Posterior vena cava (tissue), 2 donors: ENCODE results near the gene CFAP126. TPM values are rescaled to one million over a fixed set of nuclear protein-coding genes. Genes with fewer than 3 reads are reported as not detected.
"Not testable (repeated sequence)": the region's sequence is repeated elsewhere in the genome, so short reads cannot be mapped to it uniquely, and the experiment has no call there.

Experiments
- DNase-seq: peaks from one replicate; pipeline ENCODE4 v3.0.0-alpha.2; 2020; ENCODE audit warnings: low spot score
- intact Hi-C, 2 donors: fragments of 100-400 bp; cut with DNase I; formaldehyde crosslinking; loops; one replicate each; pipeline versions ENCODE4 v1.14.1 to v1.14.2; 2022 to 2023
- long read RNA-seq, 2 donors: library from polyadenylated mRNA; unstranded; transcript quantifications; one replicate each; pipeline ENCODE4 v2.0.0, GENCODE V29; 2020 to 2021
- total RNA-seq, 2 donors: library from RNA; stranded (reverse); fragmentation: NEBNext Ultra II Directional; extraction: Animal tissue kit (Norgen Biotek cat#: 25700); gene quantifications; one replicate each; pipeline ENCODE4 v1.2.1, GENCODE V29; 2021
- donor health status: DM: yes; HTN: yes; CAD: no.
- donor health status: DM: yes; HTN: yes; CAD: no.

The CFAP126 gene, protein sequence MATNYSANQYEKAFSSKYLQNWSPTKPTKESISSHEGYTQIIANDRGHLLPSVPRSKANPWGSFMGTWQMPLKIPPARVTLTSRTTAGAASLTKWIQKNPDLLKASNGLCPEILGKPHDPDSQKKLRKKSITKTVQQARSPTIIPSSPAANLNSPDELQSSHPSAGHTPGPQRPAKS
- not detected for total RNA-seq
- long read RNA-seq, donor 1, result 0 reads
- long read RNA-seq, donor 2, partial matches to known transcripts, result 0 of 1 reads
- long read RNA-seq, donor 2, other reads (novel, unspliced or antisense), result 1 of 1 reads

DNA sequence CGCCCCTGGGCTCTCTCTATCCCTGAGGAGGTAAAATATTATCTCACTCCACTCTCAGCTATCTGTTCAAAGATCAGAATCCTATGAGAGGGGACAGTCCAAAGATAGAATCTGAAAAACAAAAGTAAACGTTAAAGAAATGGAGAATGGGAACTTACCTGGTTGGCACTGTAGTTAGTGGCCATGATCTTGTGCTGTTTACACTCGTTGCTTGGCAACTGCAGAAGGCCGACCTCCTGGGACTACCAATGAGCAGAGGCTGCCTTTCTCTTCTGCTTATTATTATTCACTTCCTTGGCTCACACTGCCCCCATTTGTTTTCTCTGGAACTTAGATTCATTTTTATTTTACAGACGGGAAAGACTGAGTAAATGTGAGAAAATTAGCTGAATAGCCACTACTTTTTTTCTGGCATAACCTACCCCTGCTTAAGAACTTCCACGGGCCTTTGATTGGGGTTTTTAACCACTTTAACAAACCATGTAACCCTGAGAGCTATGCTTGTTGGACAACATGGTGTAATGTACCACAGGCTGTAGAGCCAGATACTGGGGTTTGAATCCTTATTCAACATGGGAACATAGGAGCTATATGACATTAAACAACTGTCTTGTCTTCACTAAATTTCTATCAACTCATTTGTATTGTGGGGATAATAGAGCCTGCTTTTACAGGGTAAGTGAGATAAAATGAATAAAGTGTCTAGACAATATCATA lies at the start of gene CFAP126:
CFAP126 (minus strand) TSS at position 193 of the 717 bp plus-strand sequence; CDS start at position 185, 8 bp downstream.
- intact Hi-C loops, result no loop called here

DNA sequence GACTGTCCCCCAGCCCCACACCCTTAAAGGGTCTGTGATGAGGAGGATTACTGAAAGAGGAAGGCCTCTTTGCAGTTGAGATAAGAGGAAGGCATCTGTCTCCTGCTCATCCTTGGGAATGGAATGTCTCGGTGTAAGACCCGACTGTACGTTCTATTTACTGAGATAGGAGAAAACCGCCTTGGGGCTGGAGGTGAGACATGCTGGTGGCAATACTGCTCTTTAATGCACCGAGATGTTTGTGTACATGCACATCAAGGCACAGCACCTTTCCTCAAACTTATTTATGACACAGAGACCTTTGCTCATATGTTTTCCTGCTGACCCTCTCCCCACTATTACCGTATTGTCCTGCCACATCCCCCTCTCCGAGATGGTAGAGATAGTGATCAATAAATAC lies 45.4 kb upstream of the CFAP126 start:
- intact Hi-C loops, result loop anchor here in 1 of 2 donors (10.0 kb wide), 1 partner anchor 1082 kb away; the partner anchor contains the start of gene UHMK1
- DNase-seq, result not testable (repeated sequence)

More for the DNA sequence above, at the start of gene CFAP126:
- DNase-seq, result no peak

DNA sequence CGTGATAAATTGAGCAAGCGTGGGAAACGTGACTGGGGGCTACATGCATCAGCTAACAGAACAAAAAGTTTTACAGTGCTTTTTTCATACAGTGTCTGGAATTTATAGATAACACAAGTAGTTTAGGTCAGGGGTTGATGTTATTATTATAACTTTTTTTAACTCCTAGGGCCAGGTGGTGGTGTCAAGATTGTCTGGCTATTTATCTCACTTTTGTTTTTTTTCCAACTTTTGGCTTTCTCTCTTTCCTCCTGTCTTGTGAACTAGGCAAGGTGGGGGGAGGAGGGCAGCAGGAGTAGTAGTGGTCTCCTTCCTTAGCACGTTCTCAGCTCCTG lies 42.9 kb upstream of the CFAP126 start:
- intact Hi-C loops, result loop anchor here in 1 of 2 donors (10.0 kb wide), 1 partner anchor 1084 kb away; the partner anchor contains the start of gene UHMK1
- DNase-seq, result not testable (repeated sequence)

DNA sequence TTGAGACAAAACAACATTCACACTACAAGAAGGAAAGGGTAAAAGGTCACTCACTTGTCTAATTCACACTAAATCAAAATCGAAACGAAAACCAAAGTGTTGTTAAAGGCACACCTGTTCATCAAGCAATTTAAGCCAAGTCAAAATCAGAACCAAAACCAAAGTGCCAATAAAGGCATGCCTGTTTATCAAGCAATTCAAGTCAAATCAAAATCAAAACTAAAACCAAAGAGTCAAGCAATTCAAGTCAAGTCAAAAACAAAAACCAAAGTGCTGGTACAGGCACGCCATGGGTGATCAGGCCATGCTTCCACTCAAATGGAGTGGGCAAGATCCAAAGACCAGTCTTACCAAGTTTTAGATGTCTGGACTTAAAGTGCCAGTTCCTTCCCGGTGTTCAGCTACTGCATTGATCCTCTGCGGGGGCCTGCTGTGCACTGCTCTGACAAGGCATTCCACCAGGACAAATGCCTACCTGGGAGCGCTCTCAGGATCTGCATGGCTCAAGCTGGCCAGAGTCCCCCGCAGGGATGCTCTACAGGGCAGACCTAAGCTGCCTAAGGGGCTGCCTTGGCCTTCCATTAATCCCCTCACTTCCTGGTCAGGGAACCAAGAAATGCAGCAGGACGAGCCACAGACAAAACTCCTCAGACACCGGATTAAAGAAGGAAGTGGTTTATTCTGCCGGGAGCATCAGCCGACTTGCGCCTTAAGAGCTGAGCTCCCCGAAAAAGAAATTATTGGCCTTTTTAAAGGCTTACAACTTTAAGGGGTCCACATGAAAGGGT lies 42.4 kb upstream of the CFAP126 start:
- DNase-seq, result not testable (repeated sequence)
- intact Hi-C loops, result loop anchor here in 1 of 2 donors (10.0 kb wide), 1 partner anchor 1085 kb away; the partner anchor contains the start of gene UHMK1

DNA sequence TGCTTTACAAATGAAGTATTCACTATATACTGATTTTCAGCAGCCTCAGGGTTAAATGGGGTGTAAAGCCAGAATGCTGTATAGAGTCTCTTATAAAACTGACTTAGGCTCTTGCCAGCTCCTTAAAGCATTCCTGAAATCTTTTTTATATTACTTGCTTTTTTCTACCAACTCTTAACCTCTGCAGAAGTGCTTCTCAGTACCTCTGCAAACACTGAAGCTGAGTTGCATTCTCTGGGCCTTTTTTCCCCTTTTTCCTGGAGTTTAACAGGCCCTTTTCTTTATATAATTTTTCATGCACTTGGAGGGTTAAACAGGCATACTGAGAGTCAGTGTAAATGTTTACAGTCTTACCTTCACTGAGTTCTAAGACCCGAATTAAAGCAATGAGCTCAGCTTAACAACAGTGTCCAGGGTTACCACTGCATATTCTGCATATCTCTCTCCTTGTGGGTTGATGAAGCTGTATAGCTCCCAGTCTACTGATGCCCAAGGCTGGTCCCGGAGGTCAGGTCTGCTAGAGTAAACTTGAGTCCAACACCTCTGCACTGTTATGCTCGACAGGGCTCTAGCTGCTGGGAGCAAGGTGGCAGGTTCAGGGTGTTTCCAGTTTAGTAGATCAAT lies 40.9 kb upstream of the CFAP126 start:
- no peak for DNase-seq
- intact Hi-C loops, result no loop called here

DNA sequence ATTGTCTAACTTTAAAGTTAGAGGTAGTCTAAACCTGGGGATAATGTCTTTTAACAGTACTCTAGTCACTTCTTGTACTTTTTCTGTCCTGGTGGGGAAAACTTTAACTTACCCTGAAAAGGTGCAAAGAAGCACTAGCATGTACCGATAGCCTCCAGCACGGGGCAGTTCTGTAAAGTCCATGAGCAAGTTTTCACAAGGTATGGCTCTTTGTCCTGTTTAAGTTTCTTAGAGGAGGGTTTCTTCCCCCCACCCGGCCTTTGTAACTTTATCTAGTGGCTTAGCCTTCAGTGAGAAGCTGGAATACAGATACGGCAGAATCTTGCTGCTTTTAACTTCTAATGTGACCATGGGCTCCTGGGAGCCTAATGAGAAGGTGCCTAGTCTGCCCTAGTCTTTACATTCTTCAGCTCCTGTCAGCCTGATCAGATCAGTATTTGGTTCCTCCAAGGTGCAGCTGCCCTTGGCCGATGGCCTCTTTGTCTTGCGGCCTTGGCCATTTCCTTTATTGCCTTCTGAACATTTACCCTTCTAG lies 39.8 kb upstream of the CFAP126 start:
- intact Hi-C loops, result no loop called here
- DNase-seq, result no peak

DNA sequence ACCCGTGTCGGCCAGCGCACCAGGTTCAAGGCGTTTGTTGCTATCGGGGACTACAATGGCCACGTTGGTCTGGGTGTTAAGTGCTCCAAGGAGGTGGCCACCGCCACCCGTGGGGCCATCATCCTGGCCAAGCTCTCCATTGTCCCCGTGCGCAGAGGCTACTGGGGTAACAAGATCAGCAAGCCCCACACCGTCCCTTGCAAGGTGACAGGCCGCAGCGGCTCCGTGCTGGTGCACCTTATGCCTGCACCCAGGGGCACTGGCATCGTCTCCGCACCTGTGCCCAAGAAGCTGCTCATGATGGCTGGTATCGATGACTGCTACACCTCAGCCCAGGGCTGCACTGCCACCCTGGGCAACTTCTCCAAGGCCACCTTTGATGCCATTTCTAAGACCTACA lies 38.9 kb upstream of the CFAP126 start:
- intact Hi-C loops, DNase-seq: not testable (repeated sequence)

DNA sequence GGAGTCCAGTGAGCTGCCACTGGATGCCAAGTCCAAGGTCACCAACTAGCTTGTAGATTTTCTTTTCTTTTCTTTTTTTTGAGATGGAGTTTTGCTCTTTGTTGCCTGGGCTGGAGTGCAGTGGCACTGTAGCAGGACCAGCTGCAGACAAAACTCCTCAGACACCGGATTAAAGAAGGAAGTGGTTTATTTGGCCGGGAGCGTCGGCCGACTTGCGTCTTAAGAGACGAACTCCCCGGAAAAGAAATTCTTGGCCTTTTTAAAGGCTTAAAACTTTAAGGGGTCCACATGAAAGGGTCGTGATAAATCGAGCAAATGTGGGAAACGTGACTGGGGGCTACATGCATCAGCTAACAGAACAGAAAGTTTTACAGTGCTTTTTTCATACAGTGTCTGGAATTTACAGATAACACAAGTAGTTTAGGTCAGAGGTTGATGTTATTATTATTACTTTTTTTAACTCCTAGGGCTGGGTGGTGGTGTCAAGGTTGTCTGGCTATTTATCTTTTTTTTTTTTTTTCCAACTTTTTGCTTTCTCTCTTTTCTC lies 36.4 kb upstream of the CFAP126 start:
- intact Hi-C loops, result no loop called here
- no peak for DNase-seq

DNA sequence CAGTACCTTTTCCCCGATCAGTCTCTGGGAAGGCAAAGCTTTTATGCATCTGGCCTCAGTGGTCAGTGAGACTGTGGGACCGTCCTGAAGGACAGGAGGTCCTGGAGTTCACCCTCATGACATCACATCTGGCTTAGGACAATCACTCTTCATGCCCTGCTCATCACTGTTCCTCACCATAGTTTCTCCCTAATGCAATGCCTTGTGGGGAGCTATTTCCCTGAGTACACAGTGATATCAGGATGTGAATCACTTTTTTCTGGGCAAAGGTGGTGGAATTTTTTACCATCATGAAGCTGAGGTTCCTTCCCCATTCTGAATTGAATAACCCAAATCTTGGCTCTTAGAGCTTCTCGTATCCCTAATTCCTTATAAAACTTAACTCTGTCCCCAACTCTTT lies 34.8 kb upstream of the CFAP126 start:
- intact Hi-C loops, result no loop called here
- no peak for DNase-seq

DNA sequence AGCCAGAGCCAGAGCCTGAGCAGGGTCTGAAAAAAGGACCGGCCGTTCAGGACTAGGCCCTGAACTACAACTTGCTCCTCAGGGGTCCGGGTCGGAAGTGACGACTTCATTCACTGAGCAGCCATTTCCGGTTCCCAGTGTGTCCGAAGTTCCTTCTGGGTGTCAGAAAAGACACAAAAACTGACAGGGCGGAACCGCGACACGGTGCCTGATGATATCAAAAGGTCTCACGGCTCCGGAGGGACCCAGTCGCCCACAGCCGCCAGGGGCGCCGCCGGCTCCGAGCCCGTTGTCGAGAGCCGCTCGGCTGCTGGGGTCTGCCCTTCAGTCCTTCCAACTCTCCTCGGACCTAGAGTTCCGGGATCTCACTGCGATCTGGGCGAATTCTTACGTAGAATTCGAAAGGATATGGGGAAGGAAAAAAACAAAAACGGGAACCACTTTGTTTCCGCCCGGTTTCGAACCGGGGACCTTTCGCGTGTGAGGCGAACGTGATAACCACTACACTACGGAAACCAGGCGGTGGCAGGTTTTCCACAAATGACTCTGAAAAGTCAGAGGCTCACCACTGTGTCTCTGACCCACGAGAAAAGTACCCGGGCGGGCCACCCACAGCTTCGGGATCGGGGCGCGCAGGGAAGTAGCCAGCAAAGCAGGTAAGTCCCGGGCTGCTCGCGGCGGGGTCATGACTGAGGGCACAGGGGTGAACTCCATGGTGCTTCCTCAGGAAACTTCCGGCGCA lies 31.8 kb upstream of the CFAP126 start:
- intact Hi-C loops, result no loop called here
- peak; percentile 95 for DNase-seq

DNA sequence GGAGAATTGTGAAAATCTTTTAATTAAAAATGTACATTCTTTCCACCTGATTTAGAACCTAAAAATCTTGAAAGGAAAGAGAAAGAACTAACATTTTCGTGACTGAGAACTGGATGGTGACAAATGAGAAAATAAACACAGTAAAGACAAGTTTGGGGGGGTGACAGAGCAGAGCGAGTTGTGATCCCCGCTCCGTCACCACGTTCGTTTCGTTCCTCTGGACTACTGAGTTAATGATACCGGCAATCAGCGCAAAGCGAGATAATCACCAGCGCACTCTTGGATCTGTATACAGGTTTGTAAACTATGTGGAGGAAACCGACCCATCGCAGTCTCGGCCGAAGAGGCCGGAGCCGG lies 31.2 kb upstream of the CFAP126 start:
- no peak for DNase-seq
- intact Hi-C loops, result no loop called here

DNA sequence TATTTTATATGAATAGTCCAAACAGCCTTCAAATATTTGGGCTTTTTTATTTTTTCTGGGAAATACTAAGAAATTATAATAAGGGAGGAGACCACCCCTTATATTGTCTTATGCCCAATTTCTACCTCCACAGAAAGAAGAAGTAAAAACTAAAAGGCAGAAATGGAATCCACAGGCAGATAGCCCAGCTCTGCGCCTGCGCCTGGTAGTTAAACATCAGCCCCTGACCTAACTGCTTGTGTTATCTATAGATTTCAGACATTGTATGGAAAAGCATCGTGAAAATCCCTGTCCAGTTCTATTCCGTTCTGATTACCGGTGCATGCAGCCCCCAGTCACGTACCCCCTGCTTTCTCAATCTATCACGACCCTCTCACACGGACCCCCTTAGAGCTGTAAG lies 29.4 kb upstream of the CFAP126 start:
- DNase-seq, intact Hi-C loops: not testable (repeated sequence)

DNA sequence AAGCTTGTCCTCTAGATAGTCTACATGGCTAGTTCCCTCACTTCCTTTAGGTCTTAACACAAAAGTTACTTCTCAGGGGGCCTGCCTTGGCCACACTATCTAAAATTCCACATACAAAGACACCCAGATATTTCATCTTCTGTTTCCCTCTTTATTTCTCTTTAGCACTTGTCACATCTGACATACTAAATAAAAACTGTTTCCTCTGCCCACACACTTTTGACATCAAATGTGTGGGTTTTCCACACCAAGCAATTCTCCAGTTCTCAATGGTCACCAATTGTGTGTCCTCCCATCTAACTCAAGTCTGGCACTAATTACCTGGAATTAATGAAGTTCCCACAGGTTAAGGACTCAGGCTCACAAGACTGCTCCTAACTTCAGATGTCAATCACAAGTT lies 25.5 kb upstream of the CFAP126 start:
- intact Hi-C loops, result no loop called here

DNA sequence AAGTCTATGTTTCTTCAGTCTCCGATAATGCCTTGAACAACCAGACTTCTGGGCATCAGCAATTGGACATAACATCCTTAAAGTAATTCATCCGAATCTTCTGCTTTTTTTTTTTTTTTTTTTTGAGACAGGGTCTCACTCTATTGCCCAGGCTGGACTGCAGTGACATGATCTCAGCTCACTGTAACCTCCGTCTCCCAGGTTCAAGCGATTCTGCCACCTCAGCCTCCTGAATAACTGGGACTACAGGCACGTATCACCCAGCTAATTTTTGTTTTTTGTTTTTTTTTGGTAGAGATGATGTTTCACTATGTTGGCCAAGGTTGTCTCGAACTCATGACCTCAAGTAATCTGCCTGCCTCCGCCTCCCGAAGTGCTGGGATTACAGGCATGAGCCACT lies 23.9 kb upstream of the CFAP126 start:
- intact Hi-C loops, result no loop called here

More for the DNA sequence above, 25.5 kb upstream of the CFAP126 start:
- DNase-seq, result no peak

DNA sequence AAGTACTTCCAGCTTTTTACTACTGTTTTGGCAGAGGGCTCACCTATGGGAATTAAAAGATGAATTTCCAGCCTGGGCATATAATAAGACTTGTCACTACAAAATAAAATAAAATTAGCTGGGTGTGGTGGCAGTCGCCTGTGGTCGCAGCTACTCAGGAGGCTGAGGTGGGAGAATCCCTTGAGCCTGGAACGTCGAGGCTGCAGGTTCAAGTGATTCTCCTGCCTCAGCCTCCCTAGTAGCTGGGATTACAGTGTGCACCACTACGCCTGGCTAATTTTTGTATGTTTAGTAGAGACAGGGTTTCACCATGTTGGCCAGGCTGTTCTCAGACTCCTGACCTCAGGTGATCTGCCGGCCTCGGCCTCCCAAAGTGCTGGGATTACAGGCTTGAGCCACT lies 23.5 kb upstream of the CFAP126 start:
- DNase-seq, intact Hi-C loops: not testable (repeated sequence)

More for the DNA sequence above, 23.9 kb upstream of the CFAP126 start:
- no peak for DNase-seq

DNA sequence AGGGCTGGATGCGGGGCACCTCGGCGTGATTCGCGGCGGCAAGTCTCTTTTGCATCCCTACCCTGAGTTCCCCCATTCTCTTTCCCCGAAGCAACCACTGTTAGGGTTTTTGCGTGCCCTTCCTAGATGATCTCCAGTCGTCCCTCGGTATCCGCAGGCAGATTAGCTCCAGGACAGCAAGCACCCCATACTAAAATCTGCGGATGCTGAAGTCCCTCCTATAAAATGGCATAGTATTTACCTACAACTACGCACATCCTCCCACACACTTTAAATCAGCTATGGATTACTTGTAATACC lies 22.8 kb upstream of the CFAP126 start:
- intact Hi-C loops, result no loop called here
- no peak for DNase-seq

DNA sequence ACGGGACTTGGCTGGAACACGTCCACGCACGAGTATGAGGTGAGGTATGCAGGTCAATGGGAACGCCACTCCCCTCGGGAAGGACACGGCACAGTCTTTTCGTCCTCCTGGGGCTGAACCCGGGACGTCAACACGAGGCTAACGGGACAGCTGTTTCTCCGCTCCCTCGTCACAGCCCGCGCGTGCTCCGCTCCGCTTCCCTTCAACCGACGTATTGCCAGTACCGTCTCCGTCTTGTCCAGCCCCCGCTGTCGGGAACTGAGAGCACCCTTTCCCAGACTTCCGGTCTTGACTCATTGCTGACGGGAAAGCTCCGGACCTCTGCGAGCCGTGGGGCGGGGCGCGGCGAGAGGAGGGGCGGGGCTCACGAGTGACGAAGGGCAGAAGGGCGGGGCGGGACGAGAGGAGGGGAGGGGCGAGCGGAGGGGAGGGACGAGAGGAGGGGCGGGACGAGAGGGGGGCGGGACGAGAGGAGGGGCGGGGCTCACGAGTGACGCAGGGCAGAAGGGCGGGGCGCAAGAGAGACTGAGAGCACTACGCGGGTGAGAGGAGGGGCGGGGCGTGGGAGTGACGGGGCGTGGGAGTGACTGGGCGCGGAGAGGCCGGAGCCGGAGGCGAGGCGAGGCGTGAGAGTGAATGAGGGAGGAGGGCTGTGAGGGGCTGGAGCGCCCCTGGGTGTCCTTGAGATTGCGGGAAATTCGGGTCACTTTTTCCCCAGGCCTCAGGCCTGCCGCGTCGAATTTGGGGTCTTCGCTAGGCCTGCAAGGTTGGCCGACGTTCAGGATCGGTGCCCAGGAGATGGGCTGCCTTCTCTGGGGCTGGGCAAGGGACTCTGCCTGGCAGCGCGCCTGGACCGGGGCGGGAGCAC lies 22.2 kb upstream of the CFAP126 start:
- intact Hi-C loops, result loop anchor here (10.0 kb wide), 2 partner anchors 165 to 195 kb away; partner anchors contain the start of genes ADAMTS4 (in 1 of the 2), APOA2 (in 1 of the 2) and TOMM40L (in 1 of the 2)
- DNase-seq, result peak; percentile 99
